ENCODE data around the gene KDM8.
A peak's percentile ranks its signal among the peaks of the same experiment; 100 is the strongest.

The KDM8 gene

DNA sequence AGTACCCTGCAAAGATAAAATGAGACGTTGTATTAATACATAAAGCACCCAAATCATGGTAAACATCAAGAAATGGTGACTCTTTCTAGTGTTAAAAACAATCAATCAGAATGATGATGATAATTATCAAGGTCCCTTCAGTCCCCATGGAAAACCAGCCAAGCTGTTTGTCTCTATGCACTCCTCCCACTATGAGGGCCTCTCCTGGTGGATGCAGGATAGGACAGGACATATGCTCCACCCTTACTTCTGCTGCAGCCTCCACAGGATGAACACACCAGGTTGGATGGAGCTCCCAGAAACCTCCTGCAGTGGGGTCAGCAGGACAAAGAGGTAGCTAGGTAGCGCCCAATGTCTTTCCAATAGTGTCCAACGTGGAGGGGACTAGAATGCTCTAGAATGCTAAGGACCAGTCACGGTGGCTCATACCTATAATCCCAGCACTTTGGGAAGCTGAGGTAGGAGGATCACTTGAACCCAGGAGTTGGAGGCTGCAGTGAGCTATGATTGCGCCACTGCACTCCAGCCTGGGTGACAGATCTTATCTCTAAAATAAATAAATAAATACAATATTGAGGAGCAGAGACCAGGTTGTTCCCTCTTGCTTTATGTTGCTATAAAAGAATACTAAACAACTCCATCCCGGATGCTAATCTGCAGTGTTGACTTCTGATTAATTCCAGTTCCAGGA, 9.9 kb upstream of the KDM8 start:
- H3K27ac ChIP-seq, result peak overlapping the region; percentile 50
- TF ChIP-seq ZFX (IDR thresholded peaks at IDR 0.05), result no peak
- TF ChIP-seq, protein P1, sequence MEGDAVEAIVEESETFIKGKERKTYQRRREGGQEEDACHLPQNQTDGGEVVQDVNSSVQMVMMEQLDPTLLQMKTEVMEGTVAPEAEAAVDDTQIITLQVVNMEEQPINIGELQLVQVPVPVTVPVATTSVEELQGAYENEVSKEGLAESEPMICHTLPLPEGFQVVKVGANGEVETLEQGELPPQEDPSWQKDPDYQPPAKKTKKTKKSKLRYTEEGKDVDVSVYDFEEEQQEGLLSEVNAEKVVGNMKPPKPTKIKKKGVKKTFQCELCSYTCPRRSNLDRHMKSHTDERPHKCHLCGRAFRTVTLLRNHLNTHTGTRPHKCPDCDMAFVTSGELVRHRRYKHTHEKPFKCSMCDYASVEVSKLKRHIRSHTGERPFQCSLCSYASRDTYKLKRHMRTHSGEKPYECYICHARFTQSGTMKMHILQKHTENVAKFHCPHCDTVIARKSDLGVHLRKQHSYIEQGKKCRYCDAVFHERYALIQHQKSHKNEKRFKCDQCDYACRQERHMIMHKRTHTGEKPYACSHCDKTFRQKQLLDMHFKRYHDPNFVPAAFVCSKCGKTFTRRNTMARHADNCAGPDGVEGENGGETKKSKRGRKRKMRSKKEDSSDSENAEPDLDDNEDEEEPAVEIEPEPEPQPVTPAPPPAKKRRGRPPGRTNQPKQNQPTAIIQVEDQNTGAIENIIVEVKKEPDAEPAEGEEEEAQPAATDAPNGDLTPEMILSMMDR (conservative IDR thresholded peaks at IDR 0.05), result no peak

DNA sequence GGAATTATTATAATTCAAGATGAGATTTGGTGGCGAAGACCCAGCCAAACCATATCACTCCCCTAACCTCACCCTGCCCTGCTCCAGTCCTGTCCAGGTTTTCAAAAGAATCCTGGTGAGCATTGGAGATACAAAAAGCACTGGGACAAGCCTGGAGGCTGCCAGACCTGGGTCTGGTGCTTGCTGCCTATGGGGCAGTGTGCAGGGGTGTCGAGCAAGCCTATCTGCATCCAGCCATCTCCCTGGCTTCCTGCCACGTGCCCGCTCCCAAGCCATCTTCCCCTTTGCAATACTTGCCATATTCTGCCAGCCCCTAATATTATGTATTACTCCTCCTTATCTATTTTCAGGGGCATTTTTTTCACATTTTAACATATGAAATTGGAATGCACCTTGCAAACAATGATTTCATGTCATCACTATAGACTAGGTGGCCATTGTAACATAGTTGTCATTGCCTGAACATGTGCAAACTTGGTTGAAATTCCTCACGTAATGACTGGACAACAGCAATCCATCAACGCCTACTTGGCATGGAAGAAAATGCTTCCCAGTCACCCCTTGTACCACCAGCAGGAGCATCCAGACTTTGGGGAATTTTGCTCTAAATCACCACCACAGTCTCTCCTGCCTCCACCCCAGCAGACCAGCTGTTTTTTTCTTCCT, 8.1 kb upstream of the KDM8 start:
- 0 out of 2 replicates have a peak overlapping the region, but pooled peaks have one; percentile 50 for H3K27ac ChIP-seq
- no peak for TF ChIP-seq ZFX (IDR thresholded peaks at IDR 0.05)
- TF ChIP-seq, protein P1 (conservative IDR thresholded peaks at IDR 0.05), result no peak

DNA sequence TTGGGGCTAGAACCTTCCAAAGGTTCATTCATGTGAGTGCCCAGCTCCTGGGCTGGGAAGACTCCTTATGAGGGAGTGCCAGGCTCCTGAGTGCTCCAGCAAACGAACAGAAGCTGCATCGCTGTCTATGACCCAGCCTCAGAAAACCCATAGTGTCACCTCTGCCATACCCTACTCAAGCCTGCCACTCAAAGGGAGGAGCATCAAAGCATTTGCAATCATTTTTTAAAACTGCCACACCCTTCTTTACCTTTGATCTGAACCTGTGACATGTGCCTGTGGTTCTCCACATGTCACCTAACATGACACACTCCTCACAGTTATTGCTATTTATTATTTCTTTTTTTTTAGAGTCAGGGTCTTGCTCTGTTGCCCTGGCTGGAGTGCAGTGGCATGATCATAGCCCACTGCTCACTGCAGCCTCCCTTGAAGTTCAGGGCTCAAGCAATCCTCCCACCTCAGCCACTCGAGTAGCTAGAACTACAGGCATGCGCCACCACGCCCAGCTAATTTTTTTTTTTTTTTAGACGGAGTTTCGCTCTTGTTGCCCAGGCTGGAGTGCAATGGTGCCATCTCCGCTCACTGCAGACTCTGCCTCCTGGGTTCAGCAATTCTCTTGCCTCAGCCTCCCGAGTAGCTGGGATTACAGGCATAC, 7.3 kb upstream of the KDM8 start:
- H3K27ac ChIP-seq, result no peak overlapping the region
- TF ChIP-seq, protein P1 (conservative IDR thresholded peaks at IDR 0.05), result no peak
- no peak for TF ChIP-seq ZFX (IDR thresholded peaks at IDR 0.05)

DNA sequence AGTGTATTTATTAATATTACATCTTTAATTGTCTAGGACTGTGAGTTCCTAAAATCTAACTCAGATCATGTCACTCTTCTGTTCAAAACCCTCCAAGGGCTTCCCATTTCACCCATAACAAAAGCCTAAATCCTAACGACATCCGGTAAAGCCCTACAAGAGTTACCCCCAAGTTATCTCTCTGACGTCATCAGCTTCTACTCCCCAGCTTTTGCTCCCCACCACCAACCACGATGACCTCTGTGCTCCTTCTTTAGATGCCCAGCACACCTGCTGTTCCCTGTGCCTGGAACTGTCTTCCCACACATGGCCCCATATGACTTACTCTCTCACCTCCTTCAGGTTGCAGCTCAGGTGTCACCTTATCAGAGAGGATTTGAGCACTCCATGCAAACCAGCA, 6.3 kb upstream of the KDM8 start:
- TF ChIP-seq, protein P1 (conservative IDR thresholded peaks at IDR 0.05), result no peak
- no peak for TF ChIP-seq ZFX (IDR thresholded peaks at IDR 0.05)
- H3K27ac ChIP-seq, result no peak overlapping the region

DNA sequence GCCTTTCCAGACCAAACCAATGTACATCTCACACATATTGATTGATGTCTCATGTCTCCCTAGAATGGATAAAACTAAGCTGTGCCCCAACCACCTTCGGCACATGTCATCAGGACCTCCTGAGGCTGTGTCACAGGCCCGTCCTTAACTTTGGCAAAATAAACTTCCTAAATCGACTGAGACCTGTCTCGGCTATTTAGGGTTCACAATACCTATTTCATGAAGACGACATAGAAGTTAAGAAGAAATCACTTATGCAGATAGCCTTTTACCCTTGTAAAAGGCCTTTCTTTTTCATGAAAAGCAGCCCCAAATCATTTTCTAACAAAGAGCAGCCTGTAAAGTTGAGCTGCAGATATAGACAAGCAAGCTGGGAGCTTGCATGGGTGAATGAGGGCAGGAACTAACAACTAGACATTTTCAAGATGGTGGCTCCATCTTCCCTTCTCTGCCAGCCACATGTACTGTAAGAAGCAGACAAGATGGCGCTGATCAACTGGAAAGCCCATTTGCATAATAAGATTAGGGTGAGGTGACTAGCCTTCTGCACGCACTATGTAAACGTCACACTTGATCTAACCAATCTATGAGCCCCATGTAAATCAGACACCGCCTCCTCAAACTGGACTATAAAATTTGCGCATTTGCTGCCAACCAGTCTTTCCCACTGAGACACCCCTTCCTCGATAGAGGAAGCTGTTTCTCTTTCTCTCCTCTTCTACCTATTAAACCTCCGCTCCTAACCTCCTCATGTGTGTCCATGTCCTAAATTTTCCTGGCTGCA, 4.7 kb upstream of the KDM8 start:
- H3K27ac ChIP-seq, result no peak overlapping the region
- no peak for TF ChIP-seq ZFX (IDR thresholded peaks at IDR 0.05)
- TF ChIP-seq, protein P1 (conservative IDR thresholded peaks at IDR 0.05), result no peak

DNA sequence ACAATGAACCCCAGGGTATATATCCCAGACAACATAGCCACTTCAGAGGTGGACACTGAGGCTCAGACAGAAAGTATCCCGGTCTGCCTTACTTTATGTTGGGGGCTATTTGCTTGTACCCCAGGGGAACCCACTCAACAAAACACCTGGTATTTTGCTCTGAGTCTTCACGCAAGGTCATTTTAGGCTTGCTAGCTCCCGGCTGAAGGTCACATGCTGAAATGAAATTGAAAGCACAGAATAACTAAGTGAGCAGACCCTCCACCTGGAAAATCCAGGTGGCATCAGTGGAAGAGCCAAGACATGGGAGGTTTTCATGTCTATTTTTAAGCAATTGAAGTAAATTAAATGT, 4.1 kb upstream of the KDM8 start:
- H3K27ac ChIP-seq, result no peak overlapping the region
- TF ChIP-seq, protein P1 (conservative IDR thresholded peaks at IDR 0.05), result no peak
- no peak for TF ChIP-seq ZFX (IDR thresholded peaks at IDR 0.05)
